ENCODE data around the gene PSMD8.

The PSMD8 gene

DNA sequence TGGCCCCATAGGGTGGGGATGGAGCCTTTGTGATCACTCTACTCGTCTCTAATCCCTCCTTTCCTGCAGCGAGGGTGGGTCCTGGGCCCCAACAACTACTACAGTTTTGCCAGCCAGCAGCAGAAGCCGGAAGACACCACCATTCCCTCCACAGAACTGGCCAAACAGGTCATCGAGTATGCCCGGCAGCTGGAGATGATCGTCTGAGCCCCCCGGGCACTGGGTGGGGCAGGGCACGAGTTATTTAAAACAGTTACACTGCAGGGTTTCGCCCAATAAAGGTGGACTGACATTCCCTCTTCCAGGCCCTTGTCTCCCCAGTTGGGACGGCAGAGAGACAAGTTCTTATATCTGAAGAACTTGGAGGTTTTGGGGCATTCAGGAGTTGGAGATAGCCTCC lies 8.8 kb downstream of the PSMD8 start:
- TF ChIP-seq CTCF (IDR thresholded peaks at IDR 0.05; ENCODE audit: extremely low read depth, insufficient read depth, missing control alignments): no peak
- no peak for DNase-seq (ENCODE audit: low spot score)
- in situ Hi-C loops (cut with MboI; ENCODE audit: low pct_unique_long_range_greater_than_20kb, low sequenced_read_pairs, unreplicated experiment): no loop called here

DNA sequence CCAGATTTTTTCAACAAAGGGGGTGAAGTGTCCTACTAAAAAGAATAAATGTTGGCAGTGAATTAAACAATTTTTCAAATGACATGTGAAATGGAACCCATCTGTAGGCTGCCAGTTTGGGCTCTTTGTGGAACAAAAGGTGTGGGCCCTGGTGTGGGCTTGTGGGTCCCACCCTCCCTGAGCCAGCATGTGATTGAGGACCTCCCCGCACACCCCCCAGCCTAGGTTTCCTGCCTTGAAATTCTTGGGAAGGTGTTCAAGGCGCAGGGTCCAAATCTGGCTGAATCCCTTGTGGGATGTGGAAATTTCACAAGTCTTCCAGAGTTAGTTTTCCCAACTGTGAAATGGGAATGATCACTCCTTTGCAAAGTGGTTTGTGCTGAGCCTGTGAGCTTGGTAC lies 9.4 kb downstream of the PSMD8 start:
- no peak for TF ChIP-seq CTCF (IDR thresholded peaks at IDR 0.05; ENCODE audit: extremely low read depth, insufficient read depth, missing control alignments)
- in situ Hi-C loops (cut with MboI; ENCODE audit: low pct_unique_long_range_greater_than_20kb, low sequenced_read_pairs, unreplicated experiment): no loop called here
- DNase-seq (ENCODE audit: low spot score): no peak

- TF ChIP-seq CTCF (IDR thresholded peaks at IDR 0.05; ENCODE audit: extremely low read depth, insufficient read depth, missing control alignments): no peak
- DNase-seq (ENCODE audit: low spot score): no peak
- in situ Hi-C loops (cut with MboI; ENCODE audit: low pct_unique_long_range_greater_than_20kb, low sequenced_read_pairs, unreplicated experiment): no loop called here
These were observed 10.0 kb downstream of the PSMD8 start for GRCh38 chr19:38384209-38385027.

GRCh38 chr19:38385057-38385803 lies 10.9 kb downstream of the PSMD8 start:
- in situ Hi-C loops (cut with MboI; ENCODE audit: low pct_unique_long_range_greater_than_20kb, low sequenced_read_pairs, unreplicated experiment): no loop called here
- no peak for DNase-seq (ENCODE audit: low spot score)
- TF ChIP-seq CTCF (IDR thresholded peaks at IDR 0.05; ENCODE audit: extremely low read depth, insufficient read depth, missing control alignments): no peak

DNA sequence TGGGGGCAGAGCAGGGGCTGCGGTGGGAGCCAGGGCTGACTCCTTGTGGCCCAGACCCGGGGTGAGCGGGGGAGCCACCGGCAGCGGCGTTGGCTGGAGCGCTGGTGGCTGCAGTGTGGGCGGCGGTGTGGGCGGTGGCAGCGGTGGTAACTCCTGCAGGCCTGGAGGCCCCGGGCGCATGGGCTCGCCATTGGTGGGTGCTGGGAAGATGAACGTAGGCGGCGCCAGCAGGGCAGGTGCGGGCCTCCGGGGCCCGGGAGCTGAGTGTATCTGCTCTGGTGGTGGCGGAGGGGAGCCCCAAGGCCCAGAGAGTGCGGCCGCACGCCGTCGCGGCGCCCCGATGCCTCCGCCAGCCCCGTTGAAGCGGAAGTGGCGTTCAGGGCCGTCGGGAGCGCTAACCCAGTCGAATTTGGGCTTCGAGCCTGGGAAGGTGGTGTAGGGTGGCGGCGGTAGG lies 11.5 kb downstream of the PSMD8 start:
- in situ Hi-C loops (cut with MboI; ENCODE audit: low pct_unique_long_range_greater_than_20kb, low sequenced_read_pairs, unreplicated experiment): no loop called here
- TF ChIP-seq CTCF (IDR thresholded peaks at IDR 0.05; ENCODE audit: extremely low read depth, insufficient read depth, missing control alignments): no peak
- DNase-seq (ENCODE audit: low spot score): peak; percentile 58

- peak; percentile 30 for DNase-seq (ENCODE audit: low spot score)
- TF ChIP-seq CTCF (IDR thresholded peaks at IDR 0.05; ENCODE audit: extremely low read depth, insufficient read depth, missing control alignments): no peak
- in situ Hi-C loops (cut with MboI; ENCODE audit: low pct_unique_long_range_greater_than_20kb, low sequenced_read_pairs, unreplicated experiment): no loop called here
These were observed 12.1 kb downstream of the PSMD8 start for GRCh38 chr19:38386300-38386970.
